Retinal pigment epithelial cell (primary cell): ENCODE results near the gene BFSP2.

Experiments
- DNase-seq: peaks from one replicate; pipeline ENCODE4 v3.0.0-alpha.2; 2010; ENCODE audit warnings: low read depth
- H3K4me3 ChIP-seq: 2 replicates; pipeline ENCODE4 v1.5.1; 2011; ENCODE audit warnings: mild to moderate bottlenecking, low read length, control low read depth, moderate library complexity
- CTCF ChIP-seq: conservative IDR thresholded peaks from 2 replicates; pipeline ENCODE4 v1.5.1; 2011; ENCODE audit warnings: low read depth, low read length, control low read depth, inconsistent platforms

BFSP2 gene

GRCh38 chr3:133443649-133444422 lies 44.0 kb downstream of the BFSP2 start:
- H3K4me3 ChIP-seq: no peak overlapping the region
- DNase-seq: no peak
- TF ChIP-seq CTCF: peak; percentile 12

- DNase-seq: no peak
- H3K4me3 ChIP-seq: no peak overlapping the region
- no peak for TF ChIP-seq CTCF
Observed at GRCh38 chr3:133444423-133444774, 44.5 kb downstream of the BFSP2 start.

GRCh38 chr3:133445108-133445507 lies 45.3 kb downstream of the BFSP2 start:
- no peak for DNase-seq
- H3K4me3 ChIP-seq: no peak overlapping the region
- TF ChIP-seq CTCF: no peak

GRCh38 chr3:133447750-133448477 lies 48.1 kb downstream of the BFSP2 start:
- TF ChIP-seq CTCF: no peak
- DNase-seq: no peak
- no peak overlapping the region for H3K4me3 ChIP-seq

GRCh38 chr3:133448478-133449122 lies 48.7 kb downstream of the BFSP2 start:
- H3K4me3 ChIP-seq: no peak overlapping the region
- no peak for TF ChIP-seq CTCF
- DNase-seq: no peak

GRCh38 chr3:133451309-133451708 lies 51.5 kb downstream of the BFSP2 start:
- no peak overlapping the region for H3K4me3 ChIP-seq
- TF ChIP-seq CTCF: no peak
- no peak for DNase-seq
